H1 (cell line): ENCODE data around the gene IRF8. TPM values are rescaled to one million over a fixed set of nuclear protein-coding genes. Genes with fewer than 3 reads are reported as not detected.

Experiments
- CTCF ChIA-PET: fragments of 300-600 bp; sonication (Branson Sonifier 250); formaldehyde crosslinking; loops from one replicate; lab custom pipeline; 2021; ENCODE audit not compliant: partially characterized antibody; lab: Charles Lee
- POLR2A ChIA-PET: fragments of 300-600 bp; sonication (Branson Sonifier 250); formaldehyde crosslinking; loops from one replicate; lab custom pipeline; 2021; ENCODE audit warnings: inconsistent platforms; ENCODE audit not compliant: partially characterized antibody; lab: Charles Lee
- DNase-seq, 2 experiments: peaks; one replicate each; pipeline versions ENCODE4 v3.0.0 to v3.0.0-alpha.2; 2010 to 2022; ENCODE audit warnings: low spot score in 2 of 2, low read depth in 1 of 2, mixed read lengths in 1 of 2
- FAIRE-seq: peaks from 2 replicates; lab custom pipeline; 2011; peaks lifted over from hg19 to GRCh38; lab: Jason Lieb, UNC
- H2AFZ ChIP-seq: 2 replicates; pipeline ENCODE4 v1.8.1; 2012; ENCODE audit warnings: low read length, inconsistent platforms
- H2AK5ac ChIP-seq: 2 replicates; pipeline ENCODE4 v1.6.1; 2013; ENCODE audit warnings: low read depth, low read length
- H2BK120ac ChIP-seq: replicated peaks from 2 replicates; pipeline ENCODE3; 2013; ENCODE audit warnings: low read depth, low read length, inconsistent platforms
- H2BK12ac ChIP-seq: 2 replicates; pipeline ENCODE4 v1.6.1; 2013; ENCODE audit warnings: low read depth, low read length
- H2BK15ac ChIP-seq: 2 replicates; pipeline ENCODE4 v1.6.1; 2013; ENCODE audit warnings: low read length
- H2BK20ac ChIP-seq: 2 replicates; pipeline ENCODE4 v1.6.1; 2013; ENCODE audit warnings: low read length
- H2BK5ac ChIP-seq: 2 replicates; pipeline ENCODE4 v1.6.1; 2013; ENCODE audit warnings: low read depth, low read length
- H3K14ac ChIP-seq: 2 replicates; pipeline ENCODE4 v1.6.1; 2013; ENCODE audit warnings: inconsistent platforms; ENCODE audit not compliant: insufficient read length
- H3K18ac ChIP-seq: 2 replicates; pipeline ENCODE4 v1.6.1; 2013; ENCODE audit warnings: low read length; ENCODE audit errors: extremely low read depth
- H3K23ac ChIP-seq: 2 replicates; pipeline ENCODE4 v1.6.1; 2013; ENCODE audit warnings: inconsistent platforms; ENCODE audit not compliant: insufficient read length
- H3K23me2 ChIP-seq: 2 replicates; pipeline ENCODE4 v1.6.1; 2013; ENCODE audit warnings: low read depth, low read length
- H3K27ac ChIP-seq: 2 replicates; pipeline ENCODE4 v1.6.1; 2011; ENCODE audit warnings: low read depth, low read length, inconsistent platforms
- H3K27me3 ChIP-seq, 4 experiments: replicated peaks in 1 of 4; 1 replicate in 1 of 4; 2 replicates in 3 of 4; pipeline versions ENCODE4 v1.6.1 to v1.8.1; 2011 to 2013; ENCODE audit warnings: low read length in 3 of 4, mild to moderate bottlenecking in 3 of 4, inconsistent platforms in 2 of 4, mixed read lengths in 2 of 4, moderate library complexity in 1 of 4; ENCODE audit not compliant: control insufficient read depth in 3 of 4, insufficient read depth in 3 of 4; ENCODE audit errors: extremely low read depth in 1 of 4
- H3K36me3 ChIP-seq, 4 experiments: 2 replicates each; pipeline versions ENCODE4 v1.6.1 to v1.8.1; 2011 to 2013; ENCODE audit warnings: mild to moderate bottlenecking in 4 of 4, low read length in 3 of 4, moderate library complexity in 2 of 4, control low read depth in 1 of 4, inconsistent platforms in 1 of 4; ENCODE audit not compliant: insufficient read depth in 4 of 4, control insufficient read depth in 2 of 4
- H3K4ac ChIP-seq: replicated peaks from 2 replicates; pipeline ENCODE3; 2013; ENCODE audit warnings: low read length, low read depth, mixed read lengths, inconsistent platforms; ENCODE audit not compliant: insufficient read length
- H3K4me1 ChIP-seq, 4 experiments: replicated peaks in 1 of 4; 1 replicate in 1 of 4; 2 replicates in 3 of 4; pipeline versions ENCODE4 v1.6.1 to v1.8.1; 2011 to 2013; ENCODE audit warnings: low read length in 3 of 4, inconsistent platforms in 2 of 4, mixed read lengths in 1 of 4; ENCODE audit not compliant: insufficient read depth in 4 of 4, control insufficient read depth in 3 of 4
- H3K4me2 ChIP-seq, 2 experiments: 2 replicates each; pipeline versions ENCODE4 v1.6.1 to v1.8.1; 2011 to 2013; ENCODE audit warnings: low read depth in 2 of 2, low read length in 2 of 2, control low read depth in 1 of 2, inconsistent platforms in 1 of 2, mild to moderate bottlenecking in 1 of 2; ENCODE audit not compliant: insufficient read depth in 1 of 2
- H3K4me3 ChIP-seq, 4 experiments: fragments of 200-600, 300-600 bp in 1 of 4; sonication (generic), shearing (Covaris generic), sonication (Bioruptor Twin) in 1 of 4; 2 replicates each; pipeline versions ENCODE4 v1.5.1 to v1.8.1; 2011 to 2016; ENCODE audit warnings: low read length in 4 of 4, low read depth in 3 of 4, control low read depth in 2 of 4, inconsistent platforms in 2 of 4, mild to moderate bottlenecking in 2 of 4, mixed read lengths in 1 of 4, moderate library complexity in 1 of 4; ENCODE audit not compliant: insufficient read depth in 2 of 4; ENCODE audit errors: extremely low read depth in 1 of 4
- H3K56ac ChIP-seq: replicated peaks from 2 replicates; pipeline ENCODE3; 2013; ENCODE audit warnings: low read depth, mild to moderate bottlenecking, mixed read lengths, low read length, inconsistent platforms; ENCODE audit not compliant: insufficient read length
- H3K79me1 ChIP-seq: 2 replicates; pipeline ENCODE4 v1.6.1; 2013; ENCODE audit warnings: low read depth, low read length, control low read depth
- H3K79me2 ChIP-seq, 2 experiments: 2 replicates each; pipeline versions ENCODE4 v1.6.1 to v1.8.1; 2012 to 2013; ENCODE audit warnings: low read length in 2 of 2, mild to moderate bottlenecking in 2 of 2, inconsistent platforms in 1 of 2; ENCODE audit not compliant: insufficient read depth in 2 of 2, control insufficient read depth in 1 of 2
- H3K9ac ChIP-seq, 4 experiments: replicated peaks in 1 of 4; 1 replicate in 1 of 4; 2 replicates in 3 of 4; pipeline versions ENCODE4 v1.6.1 to v1.8.1; 2011 to 2013; ENCODE audit warnings: low read depth in 3 of 4, low read length in 3 of 4, control low read depth in 2 of 4, mild to moderate bottlenecking in 2 of 4, moderate library complexity in 2 of 4, inconsistent platforms in 1 of 4; ENCODE audit errors: extremely low read depth in 1 of 4
- H3K9me3 ChIP-seq, 2 experiments: 2 replicates each; pipeline versions ENCODE4 v1.6.1 to v1.8.1; 2012 to 2013; ENCODE audit warnings: mild to moderate bottlenecking in 2 of 2, moderate library complexity in 2 of 2, control low read depth in 1 of 2, inconsistent platforms in 1 of 2, low read depth in 1 of 2, low read length in 1 of 2, mixed read lengths in 1 of 2; ENCODE audit not compliant: insufficient read depth in 2 of 2
- H4K20me1 ChIP-seq, 2 experiments: replicated peaks in 1 of 2; 2 replicates each; pipeline versions ENCODE3 to v1.8.1; 2011 to 2013; ENCODE audit warnings: inconsistent platforms in 2 of 2, low read length in 2 of 2, mild to moderate bottlenecking in 1 of 2; ENCODE audit not compliant: insufficient read depth in 2 of 2, control insufficient read depth in 1 of 2
- H4K5ac ChIP-seq: 2 replicates; pipeline ENCODE4 v1.6.1; 2013; ENCODE audit warnings: low read length, low read depth, mixed read lengths, inconsistent platforms; ENCODE audit not compliant: insufficient read length
- H4K8ac ChIP-seq: 2 replicates; pipeline ENCODE4 v1.8.0; 2013; ENCODE audit warnings: mild to moderate bottlenecking, moderate library complexity, low read length, inconsistent platforms; ENCODE audit not compliant: insufficient read depth; ENCODE audit errors: extremely low read depth
- H4K91ac ChIP-seq: replicated peaks from 2 replicates; pipeline ENCODE3; 2013; ENCODE audit warnings: low read length, mixed read lengths, inconsistent platforms; ENCODE audit not compliant: insufficient read length
- ASH2L ChIP-seq: fragments of 200-600, 300-600 bp; sonication (generic); IDR thresholded peaks from one replicate; pipeline ENCODE4 v1.7.1; 2017; ENCODE audit warnings: low read length
- CEBPB ChIP-seq: IDR thresholded peaks from 2 replicates; pipeline ENCODE4 v1.6.1; 2012; ENCODE audit warnings: low read depth, low read length
- CREB1 ChIP-seq: IDR thresholded peaks from 2 replicates; pipeline ENCODE4 v1.6.1; 2012; ENCODE audit warnings: inconsistent platforms
- CTCF ChIP-seq, 3 experiments: IDR thresholded peaks; 1 replicate in 2 of 3; 2 replicates in 1 of 3; pipeline versions ENCODE4 v1.5.1 to v1.6.1; 2011; ENCODE audit warnings: low read length in 3 of 3, mild to moderate bottlenecking in 3 of 3, inconsistent platforms in 2 of 3, low read depth in 1 of 3, moderate library complexity in 1 of 3; ENCODE audit not compliant: insufficient read depth in 1 of 3; ENCODE audit errors: control extremely low read depth in 1 of 3
- KDM5A ChIP-seq: fragments of 200-600 bp; IDR thresholded peaks from 2 replicates; pipeline ENCODE4 v1.7.1; 2012; ENCODE audit warnings: mild to moderate bottlenecking, low read length, inconsistent platforms, mixed read lengths
- MAFK ChIP-seq: IDR thresholded peaks from 2 replicates; pipeline ENCODE4 v1.6.1; 2012; ENCODE audit warnings: low read depth, mild to moderate bottlenecking, improper control_type of control experiment, low read length
- RAD21 ChIP-seq, 2 experiments: IDR thresholded peaks in 1 of 2; conservative IDR thresholded peaks in 1 of 2; 2 replicates each; pipeline ENCODE4 v1.6.1; 2011; ENCODE audit warnings: low read depth in 2 of 2, low read length in 2 of 2, improper control_type of control experiment in 1 of 2, inconsistent platforms in 1 of 2, mild to moderate bottlenecking in 1 of 2, moderate library complexity in 1 of 2
- RXRA ChIP-seq: IDR thresholded peaks from 2 replicates; pipeline ENCODE4 v1.6.1; 2011; ENCODE audit warnings: low read depth, mild to moderate bottlenecking, low read length, moderate library complexity; ENCODE audit not compliant: insufficient read depth
- SIX5 ChIP-seq: IDR thresholded peaks from 2 replicates; pipeline ENCODE4 v1.6.1; 2011; ENCODE audit warnings: mild to moderate bottlenecking, low read depth, low read length
- SP4 ChIP-seq: IDR thresholded peaks from 2 replicates; pipeline ENCODE4 v1.6.1; 2012; ENCODE audit warnings: low read length, inconsistent platforms
- TAF7 ChIP-seq: optimal IDR thresholded peaks from 2 replicates; pipeline ENCODE3; 2011; ENCODE audit warnings: low read depth, mild to moderate bottlenecking, inconsistent platforms, low read length, moderate library complexity, borderline replicate concordance
- ZNF274 ChIP-seq: IDR thresholded peaks from 2 replicates; pipeline ENCODE4 v1.7.0; 2012; ENCODE audit warnings: low read length, borderline replicate concordance; ENCODE audit errors: extremely low read depth
- WGBS, 2 experiments: shearing (Covaris generic) in 1 of 2; methylation state at CpG; one replicate each; pipeline versions ENCODE4 v1.1.6 to v1.1.7; 2013 to 2015; ENCODE audit warnings: low lambda C conversion rate in 2 of 2, mixed read lengths in 2 of 2, inconsistent platforms in 1 of 2, low coverage in 1 of 2, missing lambda C conversion rate in 1 of 2; ENCODE audit not compliant: insufficient replicate concordance in 2 of 2, insufficient coverage in 1 of 2, insufficient read length in 1 of 2; ENCODE audit errors: extremely low coverage in 1 of 2, missing lambda C conversion rate in 1 of 2; 5-methylcytosine and 5-hydroxymethylcytosine counted together
- polyA plus RNA-seq, 7 experiments: library from polyadenylated mRNA; depleted of rRNA in 3 of 7; stranded (reverse) in 5 of 7; unstranded in 2 of 7; fragments of >200 nt in 5 of 7; fragments of 200-250 nt in 2 of 7; gene quantifications; 1 replicate in 5 of 7; 2 replicates in 1 of 7; 4 replicates in 1 of 7; pipeline versions ENCODE4 v1.2.1 to v1.2.3, GENCODE V29; 2011 to 2013; ENCODE audit warnings: missing spikeins in 2 of 7, mixed read lengths in 2 of 7
- total RNA-seq: library from RNA; stranded (reverse); fragmentation: NEBNext Ultra II Directional; extraction: Animal tissue kit (Norgen Biotek cat#: 25700); gene quantifications from 2 replicates; pipeline ENCODE4 v1.2.1, GENCODE V29; 2021

The IRF8 gene
- total and polyA plus RNA-seq, 2 of the 8 experiments (the other 6 are each of a cell fraction or from before 2014, with no cell fraction given), result 0.35 to 2.0 TPM

GRCh38 chr16:85864965-85865364 is 34.0 kb upstream of the IRF8 start:
- CTCF ChIA-PET, result interaction anchor here (2.2 kb wide), 1 partner anchor 44 kb away, joined by 6 read pairs; no protein-coding TSS in a partner anchor
- 92% methylated on average over 1 of the region's 1 CpG; no CpG with 5 or more reads in 1 of the 2 experiments for whole genome bisulfite sequencing, 2 experiments
- no peak for DNase-seq
- no peak for TF ChIP-seq ASH2L
- TF ChIP-seq TAF7, result no peak
- TF ChIP-seq CTCF (IDR thresholded peaks at IDR 0.05; ENCODE audit: control extremely low read depth in 1 of 3, insufficient read depth in 1 of 3, low read depth in 1 of 3, low read length in 3 of 3), result no peak
- TF ChIP-seq RXRA, result no peak
- no peak for TF ChIP-seq SP4
- no peak for TF ChIP-seq ZNF274
- no peak for TF ChIP-seq CEBPB
- TF ChIP-seq CREB1, result no peak
- TF ChIP-seq MAFK, result no peak
- TF ChIP-seq KDM5A, result no peak
- TF ChIP-seq SIX5, result no peak
- no peak for TF ChIP-seq RAD21 (IDR thresholded peaks at IDR 0.05 in 1 of 2, conservative IDR thresholded peaks at IDR 0.05 in 1 of 2; ENCODE audit: low read depth in 2 of 2, low read length in 2 of 2)

More at GRCh38 chr16:85864965-85865364, 34.0 kb upstream of the IRF8 start:
- no peak overlapping the region for H3K4ac ChIP-seq
- H3K27me3 ChIP-seq, result no peaks in the 10 kb centered on the region; a peak in 1 of 7 replicates
- H2AK5ac ChIP-seq, result no peak overlapping the region
- H2AFZ ChIP-seq, result no peak overlapping the region
- no peak overlapping the region for H3K23ac ChIP-seq
- H3K18ac ChIP-seq, result no peak overlapping the region
- no peak overlapping the region for H2BK12ac ChIP-seq
- no peak for FAIRE-seq
- no peak overlapping the region for H2BK5ac ChIP-seq
- H3K4me2 ChIP-seq, result no peak overlapping the region
- H3K14ac ChIP-seq, result no peak overlapping the region
- POLR2A ChIA-PET, result interaction anchor here (0.5 kb wide), 1 partner anchor 12 kb away, joined by 3 read pairs; no protein-coding TSS in a partner anchor
- no peak overlapping the region for H2BK15ac ChIP-seq
- H3K36me3 ChIP-seq, result no peaks in the 10 kb centered on the region
- H4K8ac ChIP-seq, result no peak overlapping the region
- H3K27ac ChIP-seq, result no peak overlapping the region
- H3K4me1 ChIP-seq, result peaks cover 0 to 2% (median under 1%) of the 10 kb centered on the region in 4 experiments; a peak in 2 of 7 replicates
- H4K5ac ChIP-seq, result no peak overlapping the region
- H3K56ac ChIP-seq, result no peak overlapping the region
- no peaks in the 10 kb centered on the region for H3K79me2 ChIP-seq
- H2BK20ac ChIP-seq, result no peak overlapping the region
- H3K9me3 ChIP-seq, result peaks cover 3 to 4% of the 10 kb centered on the region in 2 experiments; a peak in 2 of 4 replicates
- H4K91ac ChIP-seq, result no peak overlapping the region
- H3K23me2 ChIP-seq, result no peaks in the 10 kb centered on the region
- no peak overlapping the region for H2BK120ac ChIP-seq
- no peak overlapping the region for H3K4me3 ChIP-seq
- H3K79me1 ChIP-seq, result no peaks in the 10 kb centered on the region
- H4K20me1 ChIP-seq, result no peaks in the 10 kb centered on the region
- H3K9ac ChIP-seq, result no peak overlapping the region
